Measurements from ENCODE around the gene CADM1.

GRCh38 chr11:115528225-115528624 is 24.0 kb upstream of the CADM1 start:
- TF ChIP-seq CTCF (IDR thresholded peaks at IDR 0.05) (no peak), POLR2AphosphoS5 (IDR thresholded peaks at IDR 0.05) (no peak), POLR2A (IDR thresholded peaks at IDR 0.05) (no peak)

Data from prostate gland (tissue), 2 donors.